RWPE2 (cell line): ENCODE data around the gene AK8.

Experiments
- ATAC-seq: fragments of 200-7000 bp; cut with Tn5 transposase; 3 replicates; pipeline ENCODE4 v1.9.1; 2021; ENCODE audit warnings: low read depth
- DNase-seq: peaks from one replicate; pipeline ENCODE4 v3.0.0-alpha.2; 2020; ENCODE audit warnings: low spot score
- H3K27ac ChIP-seq: fragments of 450-650 bp; 2 replicates; pipeline ENCODE4 v1.5.1; 2017; ENCODE audit warnings: mild to moderate bottlenecking; ENCODE audit not compliant: poor library complexity, severe bottlenecking
- H3K27me3 ChIP-seq: fragments of 250-450 bp; sonication (Bioruptor Pico); 2 replicates; pipeline ENCODE4 v1.5.1; 2021; ENCODE audit warnings: mild to moderate bottlenecking, moderate library complexity; ENCODE audit not compliant: insufficient read depth, poor library complexity, severe bottlenecking
- H3K36me3 ChIP-seq: fragments of 250-450 bp; sonication (Bioruptor Pico); 2 replicates; pipeline ENCODE4 v1.5.1; 2020; ENCODE audit warnings: low read depth, mild to moderate bottlenecking, moderate library complexity
- H3K4me1 ChIP-seq: fragments of 250-450 bp; sonication (Bioruptor Pico); 2 replicates; pipeline ENCODE4 v1.5.1; 2021; ENCODE audit warnings: mild to moderate bottlenecking, moderate library complexity; ENCODE audit not compliant: insufficient read depth, poor library complexity, severe bottlenecking
- H3K4me3 ChIP-seq: fragments of 250-450 bp; sonication (Bioruptor Pico); 2 replicates; pipeline ENCODE4 v1.5.1; 2021; ENCODE audit warnings: mild to moderate bottlenecking, moderate library complexity; ENCODE audit not compliant: severe bottlenecking
- H3K9me3 ChIP-seq: fragments of 250-450 bp; sonication (Bioruptor Pico); 2 replicates; pipeline ENCODE4 v1.5.1; 2021; ENCODE audit warnings: mild to moderate bottlenecking, moderate library complexity; ENCODE audit not compliant: severe bottlenecking
- TF ChIP-seq, protein P1 (sequence below): fragments of 450-650 bp; IDR thresholded peaks from one replicate; pipeline ENCODE4 v1.5.1; 2017; ENCODE audit warnings: mild to moderate bottlenecking, moderate library complexity; ENCODE audit not compliant: poor library complexity, severe bottlenecking

Gene AK8

DNA sequence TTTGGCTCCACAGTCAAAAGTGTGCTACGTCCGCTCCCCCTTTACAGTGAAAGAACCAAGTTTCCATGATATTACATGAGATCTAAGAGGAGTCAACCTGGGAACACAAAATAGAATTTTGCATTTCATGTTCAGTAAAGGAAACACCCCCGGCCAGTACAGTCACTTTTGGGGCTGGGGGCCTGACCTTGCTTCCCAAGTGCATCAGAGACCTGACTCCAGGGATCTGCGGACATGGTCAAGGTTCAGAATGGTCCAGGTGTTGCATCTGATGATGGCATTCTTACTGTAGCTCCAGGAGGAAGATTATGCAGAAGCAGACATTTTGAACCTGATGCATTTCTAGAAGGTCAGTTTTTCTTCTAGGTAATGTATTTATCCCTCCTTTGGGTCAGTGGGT lies 39.8 kb downstream of the AK8 start:
- no peaks in the 10 kb centered on the region for H3K4me1 ChIP-seq
- no peak for ATAC-seq
- no peaks in the 10 kb centered on the region for H3K27me3 ChIP-seq
- H3K36me3 ChIP-seq: no peaks in the 10 kb centered on the region
- H3K4me3 ChIP-seq: no peak overlapping the region
- H3K27ac ChIP-seq: no peak overlapping the region
- DNase-seq: no peak
- TF ChIP-seq, protein P1, sequence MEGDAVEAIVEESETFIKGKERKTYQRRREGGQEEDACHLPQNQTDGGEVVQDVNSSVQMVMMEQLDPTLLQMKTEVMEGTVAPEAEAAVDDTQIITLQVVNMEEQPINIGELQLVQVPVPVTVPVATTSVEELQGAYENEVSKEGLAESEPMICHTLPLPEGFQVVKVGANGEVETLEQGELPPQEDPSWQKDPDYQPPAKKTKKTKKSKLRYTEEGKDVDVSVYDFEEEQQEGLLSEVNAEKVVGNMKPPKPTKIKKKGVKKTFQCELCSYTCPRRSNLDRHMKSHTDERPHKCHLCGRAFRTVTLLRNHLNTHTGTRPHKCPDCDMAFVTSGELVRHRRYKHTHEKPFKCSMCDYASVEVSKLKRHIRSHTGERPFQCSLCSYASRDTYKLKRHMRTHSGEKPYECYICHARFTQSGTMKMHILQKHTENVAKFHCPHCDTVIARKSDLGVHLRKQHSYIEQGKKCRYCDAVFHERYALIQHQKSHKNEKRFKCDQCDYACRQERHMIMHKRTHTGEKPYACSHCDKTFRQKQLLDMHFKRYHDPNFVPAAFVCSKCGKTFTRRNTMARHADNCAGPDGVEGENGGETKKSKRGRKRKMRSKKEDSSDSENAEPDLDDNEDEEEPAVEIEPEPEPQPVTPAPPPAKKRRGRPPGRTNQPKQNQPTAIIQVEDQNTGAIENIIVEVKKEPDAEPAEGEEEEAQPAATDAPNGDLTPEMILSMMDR: no peak
- no peaks in the 10 kb centered on the region for H3K9me3 ChIP-seq

DNA sequence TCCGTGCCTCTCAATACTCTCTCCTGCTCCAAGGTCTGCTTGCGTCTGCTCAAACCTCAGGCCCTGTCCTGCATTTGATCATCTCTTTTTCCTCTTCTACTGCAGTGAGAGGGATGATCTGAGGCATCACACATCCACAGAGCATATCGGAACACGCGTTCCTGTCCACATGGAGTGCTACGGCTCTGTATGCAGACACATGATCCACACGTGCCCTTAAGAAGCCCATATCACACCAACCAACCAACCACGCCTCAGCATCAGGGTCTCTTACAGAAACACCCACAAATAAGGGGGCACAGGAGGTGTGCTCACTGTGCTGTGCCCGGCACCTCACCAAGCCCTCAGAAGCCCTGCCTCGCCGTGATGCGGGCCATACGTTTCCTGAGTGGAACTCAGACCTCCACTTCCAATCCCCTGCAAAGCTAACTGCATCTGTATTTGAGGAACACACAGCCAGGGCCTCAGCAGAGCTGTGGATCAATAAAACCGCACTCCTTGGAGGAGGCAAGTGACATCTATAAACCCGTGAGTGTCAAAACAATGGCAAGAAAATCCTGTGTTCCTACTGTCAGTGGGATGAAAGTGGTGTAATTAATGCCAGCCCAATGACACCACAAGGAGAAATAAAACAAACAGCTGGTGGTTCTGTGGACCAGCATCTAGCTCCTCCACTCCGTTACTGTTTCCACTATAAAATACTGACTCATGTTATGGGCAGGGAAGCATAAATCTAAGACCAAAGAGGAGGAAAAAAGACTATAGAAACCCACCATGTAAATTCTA lies 40.4 kb downstream of the AK8 start:
- TF ChIP-seq, protein P1: no peak
- no peaks in the 10 kb centered on the region for H3K4me1 ChIP-seq
- ATAC-seq (no peak), DNase-seq (no peak)
- H3K9me3 ChIP-seq: no peaks in the 10 kb centered on the region
- H3K36me3 ChIP-seq: no peaks in the 10 kb centered on the region
- no peak overlapping the region for H3K4me3 ChIP-seq
- no peak overlapping the region for H3K27ac ChIP-seq
- no peaks in the 10 kb centered on the region for H3K27me3 ChIP-seq

DNA sequence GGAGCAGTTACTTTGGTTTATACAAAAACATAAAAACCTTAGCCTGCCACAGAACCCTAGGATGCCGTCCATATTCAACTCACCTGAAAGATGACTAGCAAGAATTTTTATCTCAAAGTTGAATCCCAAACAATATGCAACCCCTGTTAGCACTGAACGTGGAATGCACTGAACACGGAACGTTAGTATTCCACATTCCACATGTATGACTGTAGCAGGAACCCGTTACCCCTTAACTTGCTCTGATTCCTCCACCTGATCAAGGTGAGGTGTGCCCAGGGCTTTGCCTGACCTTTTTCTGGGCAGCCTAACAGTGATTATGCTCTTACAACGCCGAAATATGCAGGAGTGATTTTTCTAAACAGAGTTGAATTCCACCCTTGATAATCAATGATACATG lies 43.7 kb downstream of the AK8 start:
- H3K4me1 ChIP-seq: no peaks in the 10 kb centered on the region
- DNase-seq: no peak
- no peak overlapping the region for H3K27ac ChIP-seq
- no peaks in the 10 kb centered on the region for H3K36me3 ChIP-seq
- H3K27me3 ChIP-seq: peaks cover 4% of the 10 kb centered on the region
- no peaks in the 10 kb centered on the region for H3K9me3 ChIP-seq
- H3K4me3 ChIP-seq: no peak overlapping the region
- TF ChIP-seq, protein P1: no peak
- ATAC-seq: peak; percentile 79

DNA sequence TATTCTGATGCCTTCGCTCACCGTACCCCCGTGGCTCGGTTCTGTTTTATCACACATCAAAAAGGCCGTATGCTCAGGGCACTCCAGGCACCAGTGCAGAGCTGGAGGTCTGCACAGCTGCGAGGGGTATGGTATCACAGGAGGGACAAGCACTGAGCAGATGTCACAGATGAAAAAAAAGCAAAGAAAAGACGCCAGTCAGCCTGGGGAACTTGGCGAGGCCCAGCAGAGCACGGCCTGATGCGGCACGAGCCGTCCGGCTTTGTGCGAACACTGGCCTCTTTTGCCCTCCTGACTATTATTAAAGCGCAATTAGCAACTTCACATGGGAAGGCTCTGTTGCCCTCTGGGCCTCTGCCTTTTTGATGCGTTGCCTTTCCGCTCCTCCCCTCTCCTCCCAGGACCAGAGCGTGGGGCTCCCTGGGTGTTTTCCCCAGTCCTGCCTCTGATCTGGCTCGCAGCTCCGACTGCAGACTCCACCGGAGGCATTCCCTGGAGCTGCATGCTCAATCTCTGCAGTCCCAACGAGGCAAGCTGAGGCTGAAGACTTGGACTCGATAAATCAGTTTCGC lies 44.4 kb downstream of the AK8 start:
- ATAC-seq (no peak), DNase-seq (no peak)
- Histone ChIP-seq H3K4me1 (no peaks in the 10 kb centered on the region), H3K27ac (no peak overlapping the region), H3K4me3 (no peak overlapping the region), H3K36me3 (no peaks in the 10 kb centered on the region), H3K27me3 (peaks cover 4% of the 10 kb centered on the region), H3K9me3 (no peaks in the 10 kb centered on the region)
- TF ChIP-seq, protein P1: no peak

DNA sequence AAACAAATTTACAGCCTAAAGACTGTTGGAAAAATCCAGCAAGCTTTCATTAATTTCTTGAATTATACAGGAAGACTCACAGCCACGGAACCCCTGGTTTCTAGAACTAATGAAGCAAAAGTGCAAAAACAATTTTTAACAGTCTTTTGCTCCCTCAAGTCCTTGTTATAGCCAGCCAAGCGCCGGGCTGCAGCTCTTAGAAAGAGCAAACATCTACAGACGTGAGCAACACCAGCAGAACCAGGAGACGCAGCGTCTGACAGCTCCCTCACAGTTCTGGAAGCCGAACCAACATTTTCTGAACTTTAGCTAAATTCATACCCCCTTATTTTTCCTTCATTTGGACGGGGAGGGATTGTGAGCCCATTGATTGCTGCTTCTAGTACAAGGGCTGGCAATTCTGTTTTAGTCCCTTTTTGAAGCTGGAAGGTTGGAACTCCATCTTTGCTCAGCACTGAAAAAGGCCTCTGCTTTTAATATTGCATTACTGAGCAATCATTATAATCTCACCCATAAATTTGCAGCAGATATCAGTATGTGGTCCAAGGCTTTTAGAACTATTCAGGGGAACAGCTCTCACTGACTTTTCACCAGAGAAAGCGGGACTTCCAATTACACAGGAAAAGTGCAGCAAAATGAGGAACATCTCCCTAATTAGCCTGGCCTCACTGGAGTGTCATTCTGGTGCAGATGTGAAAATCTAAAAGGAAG lies 45.8 kb downstream of the AK8 start:
- Histone ChIP-seq H3K36me3 (no peaks in the 10 kb centered on the region), H3K27me3 (peaks cover 4% of the 10 kb centered on the region), H3K4me1 (no peaks in the 10 kb centered on the region), H3K4me3 (no peak overlapping the region), H3K9me3 (no peaks in the 10 kb centered on the region), H3K27ac (no peak overlapping the region)
- DNase-seq (no peak), ATAC-seq (no peak)
- TF ChIP-seq, protein P1: no peak
